Esophagus muscularis mucosa (tissue), 3 donors: ENCODE measurements around the gene GNAT3.

ENCODE experiments used
- POLR2A ChIP-seq: fragments of 450-650 bp; IDR thresholded peaks from one replicate; pipeline ENCODE4 v1.6.1; 2017; ENCODE audit warnings: antibody characterized with exemption, moderate library complexity, mild to moderate bottlenecking, low read depth
- POLR2AphosphoS5 ChIP-seq, 2 donors: sonication (generic); formaldehyde crosslinking; IDR thresholded peaks; one replicate each; pipeline ENCODE4 v1.6.1; 2017; ENCODE audit warnings: antibody characterized with exemption in 2 of 2
- TF ChIP-seq, protein P1 (sequence below), 3 experiments: fragments of 200-600 bp in 2 of 3; fragments of 450-650 bp in 1 of 3; sonication (generic) in 2 of 3; IDR thresholded peaks; one replicate each; pipeline ENCODE4 v1.5.1; 2017 to 2019; ENCODE audit warnings: antibody characterized with exemption in 3 of 3, mild to moderate bottlenecking in 2 of 3, moderate library complexity in 1 of 3

GRCh38 chr7:80528689-80529088, 16.8 kb upstream of the GNAT3 start:
- TF ChIP-seq, protein P1, sequence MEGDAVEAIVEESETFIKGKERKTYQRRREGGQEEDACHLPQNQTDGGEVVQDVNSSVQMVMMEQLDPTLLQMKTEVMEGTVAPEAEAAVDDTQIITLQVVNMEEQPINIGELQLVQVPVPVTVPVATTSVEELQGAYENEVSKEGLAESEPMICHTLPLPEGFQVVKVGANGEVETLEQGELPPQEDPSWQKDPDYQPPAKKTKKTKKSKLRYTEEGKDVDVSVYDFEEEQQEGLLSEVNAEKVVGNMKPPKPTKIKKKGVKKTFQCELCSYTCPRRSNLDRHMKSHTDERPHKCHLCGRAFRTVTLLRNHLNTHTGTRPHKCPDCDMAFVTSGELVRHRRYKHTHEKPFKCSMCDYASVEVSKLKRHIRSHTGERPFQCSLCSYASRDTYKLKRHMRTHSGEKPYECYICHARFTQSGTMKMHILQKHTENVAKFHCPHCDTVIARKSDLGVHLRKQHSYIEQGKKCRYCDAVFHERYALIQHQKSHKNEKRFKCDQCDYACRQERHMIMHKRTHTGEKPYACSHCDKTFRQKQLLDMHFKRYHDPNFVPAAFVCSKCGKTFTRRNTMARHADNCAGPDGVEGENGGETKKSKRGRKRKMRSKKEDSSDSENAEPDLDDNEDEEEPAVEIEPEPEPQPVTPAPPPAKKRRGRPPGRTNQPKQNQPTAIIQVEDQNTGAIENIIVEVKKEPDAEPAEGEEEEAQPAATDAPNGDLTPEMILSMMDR (IDR thresholded peaks at IDR 0.05) = no peak
- no peak for TF ChIP-seq POLR2A
- TF ChIP-seq POLR2AphosphoS5 (IDR thresholded peaks at IDR 0.05) = no peak
